SK-N-SH treated with all-trans-retinoic acid at 6 μM for 48 hours (cell line): ENCODE measurements around the gene FBXL17.

Source experiments
- ATAC-seq: fragments of 200-7000 bp; cut with Tn5 transposase; 3 replicates; pipeline ENCODE4 v1.9.1; 2020; ENCODE audit warnings: mild to moderate bottlenecking, moderate library complexity
- ARNTL ChIP-seq: fragments of 450-650 bp; formaldehyde crosslinking; IDR thresholded peaks from 2 replicates; pipeline ENCODE4 v1.5.0; 2020; ENCODE audit warnings: low read depth, mild to moderate bottlenecking, moderate library complexity, borderline replicate concordance
- BACH2 ChIP-seq: fragments of 250-450 bp; sonication (Bioruptor Pico); IDR thresholded peaks from 2 replicates; pipeline ENCODE4 v1.9.0; 2021; ENCODE audit warnings: mild to moderate bottlenecking, borderline replicate concordance
- CSDC2 ChIP-seq: fragments of 250-450 bp; sonication (Bioruptor Pico); IDR thresholded peaks from 2 replicates; pipeline ENCODE4 v1.5.0; 2020; ENCODE audit warnings: mild to moderate bottlenecking, moderate library complexity
- ESRRG ChIP-seq: fragments of 250-450 bp; sonication (Bioruptor Pico); IDR thresholded peaks from 2 replicates; pipeline ENCODE4 v1.6.1; 2021; ENCODE audit warnings: mild to moderate bottlenecking
- GLIS3 ChIP-seq: fragments of 250-450 bp; sonication (Bioruptor Pico); IDR thresholded peaks from 2 replicates; pipeline ENCODE4 v1.5.0; 2020; ENCODE audit warnings: mild to moderate bottlenecking, moderate library complexity
- ISL1 ChIP-seq: fragments of 250-450 bp; sonication (Bioruptor Pico); IDR thresholded peaks from 2 replicates; pipeline ENCODE4 v2.1.2; 2022; ENCODE audit warnings: mild to moderate bottlenecking, moderate library complexity
- PPARA ChIP-seq: fragments of 250-450 bp; sonication (Bioruptor Pico); IDR thresholded peaks from 2 replicates; pipeline ENCODE4 v1.5.0; 2020; ENCODE audit warnings: mild to moderate bottlenecking, borderline replicate concordance
- RARB ChIP-seq: fragments of 250-450 bp; sonication (Bioruptor Pico); IDR thresholded peaks from 2 replicates; pipeline ENCODE4 v1.8.0; 2021; ENCODE audit warnings: mild to moderate bottlenecking, moderate library complexity
- SNAI2 ChIP-seq: fragments of 250-450 bp; sonication (Bioruptor Pico); IDR thresholded peaks from 2 replicates; pipeline ENCODE4 v1.5.0; 2020; ENCODE audit warnings: mild to moderate bottlenecking, moderate library complexity
- TCF4 ChIP-seq: fragments of 250-450 bp; sonication (Bioruptor Pico); IDR thresholded peaks from 2 replicates; pipeline ENCODE4 v1.8.0; 2021; ENCODE audit warnings: mild to moderate bottlenecking, moderate library complexity, borderline replicate concordance
- TOX ChIP-seq: fragments of 250-450 bp; sonication (Bioruptor Pico); IDR thresholded peaks from 2 replicates; pipeline ENCODE4 v1.8.0; 2021; ENCODE audit warnings: mild to moderate bottlenecking, moderate library complexity, borderline replicate concordance
- ZC3H10 ChIP-seq: fragments of 250-450 bp; sonication (Bioruptor Pico); IDR thresholded peaks from 2 replicates; pipeline ENCODE4 v1.5.1; 2021; ENCODE audit warnings: mild to moderate bottlenecking, moderate library complexity
- ZNF565 ChIP-seq: fragments of 450-650 bp; formaldehyde crosslinking; conservative IDR thresholded peaks from 2 replicates; pipeline ENCODE4 v1.5.0; 2020; ENCODE audit warnings: low read depth, mild to moderate bottlenecking, moderate library complexity
- ZNF70 ChIP-seq: fragments of 450-650 bp; formaldehyde crosslinking; IDR thresholded peaks from 2 replicates; pipeline ENCODE4 v1.5.0; 2020; ENCODE audit warnings: mild to moderate bottlenecking, moderate library complexity
- ZNF8 ChIP-seq: fragments of 450-650 bp; formaldehyde crosslinking; IDR thresholded peaks from 2 replicates; pipeline ENCODE4 v1.5.0; 2020; ENCODE audit warnings: mild to moderate bottlenecking, moderate library complexity
- TF ChIP-seq, protein P1 (sequence below): fragments of 250-450 bp; sonication (Bioruptor Pico); IDR thresholded peaks from 2 replicates; pipeline ENCODE4 v1.5.0; 2020; ENCODE audit warnings: mild to moderate bottlenecking, moderate library complexity
- TF ChIP-seq, protein P2 (sequence below): fragments of 250-450 bp; sonication (Bioruptor Pico); IDR thresholded peaks from 2 replicates; pipeline ENCODE4 v1.5.1; 2021; ENCODE audit warnings: mild to moderate bottlenecking, moderate library complexity
- TF ChIP-seq, protein P3 (sequence below): fragments of 250-450 bp; sonication (Bioruptor Pico); IDR thresholded peaks from 2 replicates; pipeline ENCODE4 v1.5.1; 2020; ENCODE audit warnings: low read depth, mild to moderate bottlenecking, moderate library complexity
- TF ChIP-seq, protein P4 (sequence below): fragments of 250-450 bp; sonication (Bioruptor Pico); IDR thresholded peaks from 2 replicates; pipeline ENCODE4 v1.8.0; 2020; ENCODE audit warnings: mild to moderate bottlenecking, moderate library complexity, borderline replicate concordance
- TF ChIP-seq, protein P5 (sequence below): fragments of 250-450 bp; sonication (Bioruptor Pico); IDR thresholded peaks from 2 replicates; pipeline ENCODE4 v1.8.0; 2021; ENCODE audit warnings: low read depth, mild to moderate bottlenecking, moderate library complexity, borderline replicate concordance

The FBXL17 gene

DNA sequence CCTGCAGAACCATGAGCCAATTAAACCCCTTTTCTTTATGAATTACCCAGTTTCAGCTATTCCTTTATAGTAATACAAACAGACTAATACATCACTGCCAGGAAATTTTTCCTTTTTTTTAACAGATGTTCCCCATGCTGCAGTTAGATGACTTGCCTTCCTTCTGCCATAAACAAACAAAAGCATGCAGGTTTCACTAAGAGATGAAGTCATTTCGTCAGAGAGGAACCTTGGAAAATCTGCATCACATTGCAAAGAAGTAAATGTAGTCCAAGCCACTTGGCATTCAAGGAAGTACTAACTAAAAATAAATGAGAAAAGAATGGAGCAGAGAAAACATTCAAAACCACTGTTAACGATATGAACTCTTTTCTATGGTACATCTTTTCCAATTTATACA is 517.1 kb downstream of the FBXL17 start:
- no peak for ATAC-seq
- TF ChIP-seq ZNF565 (no peak), ISL1 (CRISPR knock-in tag) (no peak), ZNF70 (CRISPR knock-in tag) (no peak), ARNTL (no peak), CSDC2 (no peak), ZNF8 (CRISPR knock-in tag) (no peak)
- TF ChIP-seq, protein P1, sequence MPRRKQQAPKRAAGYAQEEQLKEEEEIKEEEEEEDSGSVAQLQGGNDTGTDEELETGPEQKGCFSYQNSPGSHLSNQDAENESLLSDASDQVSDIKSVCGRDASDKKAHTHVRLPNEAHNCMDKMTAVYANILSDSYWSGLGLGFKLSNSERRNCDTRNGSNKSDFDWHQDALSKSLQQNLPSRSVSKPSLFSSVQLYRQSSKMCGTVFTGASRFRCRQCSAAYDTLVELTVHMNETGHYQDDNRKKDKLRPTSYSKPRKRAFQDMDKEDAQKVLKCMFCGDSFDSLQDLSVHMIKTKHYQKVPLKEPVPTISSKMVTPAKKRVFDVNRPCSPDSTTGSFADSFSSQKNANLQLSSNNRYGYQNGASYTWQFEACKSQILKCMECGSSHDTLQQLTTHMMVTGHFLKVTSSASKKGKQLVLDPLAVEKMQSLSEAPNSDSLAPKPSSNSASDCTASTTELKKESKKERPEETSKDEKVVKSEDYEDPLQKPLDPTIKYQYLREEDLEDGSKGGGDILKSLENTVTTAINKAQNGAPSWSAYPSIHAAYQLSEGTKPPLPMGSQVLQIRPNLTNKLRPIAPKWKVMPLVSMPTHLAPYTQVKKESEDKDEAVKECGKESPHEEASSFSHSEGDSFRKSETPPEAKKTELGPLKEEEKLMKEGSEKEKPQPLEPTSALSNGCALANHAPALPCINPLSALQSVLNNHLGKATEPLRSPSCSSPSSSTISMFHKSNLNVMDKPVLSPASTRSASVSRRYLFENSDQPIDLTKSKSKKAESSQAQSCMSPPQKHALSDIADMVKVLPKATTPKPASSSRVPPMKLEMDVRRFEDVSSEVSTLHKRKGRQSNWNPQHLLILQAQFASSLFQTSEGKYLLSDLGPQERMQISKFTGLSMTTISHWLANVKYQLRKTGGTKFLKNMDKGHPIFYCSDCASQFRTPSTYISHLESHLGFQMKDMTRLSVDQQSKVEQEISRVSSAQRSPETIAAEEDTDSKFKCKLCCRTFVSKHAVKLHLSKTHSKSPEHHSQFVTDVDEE (CRISPR knock-in tag) = no peak
- TF ChIP-seq, protein P2, sequence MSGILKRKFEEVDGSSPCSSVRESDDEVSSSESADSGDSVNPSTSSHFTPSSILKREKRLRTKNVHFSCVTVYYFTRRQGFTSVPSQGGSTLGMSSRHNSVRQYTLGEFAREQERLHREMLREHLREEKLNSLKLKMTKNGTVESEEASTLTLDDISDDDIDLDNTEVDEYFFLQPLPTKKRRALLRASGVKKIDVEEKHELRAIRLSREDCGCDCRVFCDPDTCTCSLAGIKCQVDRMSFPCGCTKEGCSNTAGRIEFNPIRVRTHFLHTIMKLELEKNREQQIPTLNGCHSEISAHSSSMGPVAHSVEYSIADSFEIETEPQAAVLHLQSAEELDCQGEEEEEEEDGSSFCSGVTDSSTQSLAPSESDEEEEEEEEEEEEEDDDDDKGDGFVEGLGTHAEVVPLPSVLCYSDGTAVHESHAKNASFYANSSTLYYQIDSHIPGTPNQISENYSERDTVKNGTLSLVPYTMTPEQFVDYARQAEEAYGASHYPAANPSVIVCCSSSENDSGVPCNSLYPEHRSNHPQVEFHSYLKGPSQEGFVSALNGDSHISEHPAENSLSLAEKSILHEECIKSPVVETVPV (CRISPR knock-in tag) = no peak
- TF ChIP-seq, protein P3, sequence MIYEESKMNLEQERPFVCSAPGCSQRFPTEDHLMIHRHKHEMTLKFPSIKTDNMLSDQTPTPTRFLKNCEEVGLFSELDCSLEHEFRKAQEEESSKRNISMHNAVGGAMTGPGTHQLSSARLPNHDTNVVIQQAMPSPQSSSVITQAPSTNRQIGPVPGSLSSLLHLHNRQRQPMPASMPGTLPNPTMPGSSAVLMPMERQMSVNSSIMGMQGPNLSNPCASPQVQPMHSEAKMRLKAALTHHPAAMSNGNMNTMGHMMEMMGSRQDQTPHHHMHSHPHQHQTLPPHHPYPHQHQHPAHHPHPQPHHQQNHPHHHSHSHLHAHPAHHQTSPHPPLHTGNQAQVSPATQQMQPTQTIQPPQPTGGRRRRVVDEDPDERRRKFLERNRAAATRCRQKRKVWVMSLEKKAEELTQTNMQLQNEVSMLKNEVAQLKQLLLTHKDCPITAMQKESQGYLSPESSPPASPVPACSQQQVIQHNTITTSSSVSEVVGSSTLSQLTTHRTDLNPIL (CRISPR knock-in tag) = no peak

DNA sequence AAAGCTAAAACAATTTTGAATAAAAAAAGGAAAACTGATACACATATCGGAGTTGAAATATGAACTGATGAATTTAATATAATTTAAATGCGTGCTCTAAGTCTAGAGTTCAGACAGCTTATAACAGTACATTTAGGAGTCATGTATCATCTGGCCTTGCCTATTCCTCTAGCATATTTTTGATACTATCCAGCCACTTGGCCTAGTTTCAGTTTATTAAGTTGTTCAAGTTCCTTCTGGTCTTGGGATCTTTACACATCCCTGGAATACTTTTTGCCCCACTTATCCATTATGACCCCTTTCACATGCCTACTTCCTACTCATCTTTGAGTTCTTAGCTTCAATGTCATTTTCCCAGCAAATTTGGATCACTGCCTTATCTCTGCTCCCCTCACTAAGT is 518.8 kb downstream of the FBXL17 start:
- TF ChIP-seq, protein P1 (CRISPR knock-in tag) = no peak
- TF ChIP-seq TCF4 = no peak
- TF ChIP-seq, protein P4, sequence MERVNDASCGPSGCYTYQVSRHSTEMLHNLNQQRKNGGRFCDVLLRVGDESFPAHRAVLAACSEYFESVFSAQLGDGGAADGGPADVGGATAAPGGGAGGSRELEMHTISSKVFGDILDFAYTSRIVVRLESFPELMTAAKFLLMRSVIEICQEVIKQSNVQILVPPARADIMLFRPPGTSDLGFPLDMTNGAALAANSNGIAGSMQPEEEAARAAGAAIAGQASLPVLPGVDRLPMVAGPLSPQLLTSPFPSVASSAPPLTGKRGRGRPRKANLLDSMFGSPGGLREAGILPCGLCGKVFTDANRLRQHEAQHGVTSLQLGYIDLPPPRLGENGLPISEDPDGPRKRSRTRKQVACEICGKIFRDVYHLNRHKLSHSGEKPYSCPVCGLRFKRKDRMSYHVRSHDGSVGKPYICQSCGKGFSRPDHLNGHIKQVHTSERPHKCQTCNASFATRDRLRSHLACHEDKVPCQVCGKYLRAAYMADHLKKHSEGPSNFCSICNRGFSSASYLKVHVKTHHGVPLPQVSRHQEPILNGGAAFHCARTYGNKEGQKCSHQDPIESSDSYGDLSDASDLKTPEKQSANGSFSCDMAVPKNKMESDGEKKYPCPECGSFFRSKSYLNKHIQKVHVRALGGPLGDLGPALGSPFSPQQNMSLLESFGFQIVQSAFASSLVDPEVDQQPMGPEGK (CRISPR knock-in tag) = no peak
- TF ChIP-seq, protein P5, sequence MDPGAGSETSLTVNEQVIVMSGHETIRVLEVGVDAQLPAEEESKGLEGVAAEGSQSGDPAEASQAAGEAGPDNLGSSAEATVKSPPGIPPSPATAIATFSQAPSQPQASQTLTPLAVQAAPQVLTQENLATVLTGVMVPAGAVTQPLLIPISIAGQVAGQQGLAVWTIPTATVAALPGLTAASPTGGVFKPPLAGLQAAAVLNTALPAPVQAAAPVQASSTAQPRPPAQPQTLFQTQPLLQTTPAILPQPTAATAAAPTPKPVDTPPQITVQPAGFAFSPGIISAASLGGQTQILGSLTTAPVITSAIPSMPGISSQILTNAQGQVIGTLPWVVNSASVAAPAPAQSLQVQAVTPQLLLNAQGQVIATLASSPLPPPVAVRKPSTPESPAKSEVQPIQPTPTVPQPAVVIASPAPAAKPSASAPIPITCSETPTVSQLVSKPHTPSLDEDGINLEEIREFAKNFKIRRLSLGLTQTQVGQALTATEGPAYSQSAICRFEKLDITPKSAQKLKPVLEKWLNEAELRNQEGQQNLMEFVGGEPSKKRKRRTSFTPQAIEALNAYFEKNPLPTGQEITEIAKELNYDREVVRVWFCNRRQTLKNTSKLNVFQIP (CRISPR knock-in tag) = no peak
- TF ChIP-seq ZNF70 (CRISPR knock-in tag) = no peak
- TF ChIP-seq, protein P3 (CRISPR knock-in tag) = no peak
- no peak for TF ChIP-seq TOX
- TF ChIP-seq GLIS3 (CRISPR knock-in tag) = no peak
- TF ChIP-seq CSDC2 = no peak
- TF ChIP-seq, protein P2 (CRISPR knock-in tag) = no peak
- no peak for TF ChIP-seq PPARA (CRISPR knock-in tag)
- no peak for TF ChIP-seq ZNF8 (CRISPR knock-in tag)
- TF ChIP-seq ESRRG (CRISPR knock-in tag) = no peak
- TF ChIP-seq ZNF565 = no peak
- TF ChIP-seq SNAI2 (CRISPR knock-in tag) = no peak
- no peak for TF ChIP-seq BACH2 (CRISPR knock-in tag)
- no peak for TF ChIP-seq ZC3H10 (CRISPR knock-in tag)
- no peak for TF ChIP-seq RARB (CRISPR knock-in tag)
- TF ChIP-seq ISL1 (CRISPR knock-in tag) = no peak
- no peak for ATAC-seq
